Loucy (cell line): Measurements from ENCODE around the gene DYNLT4.

Experiments used
- H2AFZ ChIP-seq: fragments of 200-600 bp; sonication (generic); 2 replicates; pipeline ENCODE4 v1.6.0; 2016; ENCODE audit warnings: antibody characterized with exemption, mild to moderate bottlenecking, low read length, moderate library complexity
- H3F3A ChIP-seq: fragments of 200-600 bp; 2 replicates; pipeline ENCODE4 v1.6.0; 2016; ENCODE audit warnings: antibody characterized with exemption, low read depth, mild to moderate bottlenecking
- H3K27me3 ChIP-seq: fragments of 200-600 bp; sonication (generic); 2 replicates; pipeline ENCODE4 v1.6.1; 2014; ENCODE audit warnings: low read length, mild to moderate bottlenecking; ENCODE audit not compliant: insufficient read depth, poor library complexity, severe bottlenecking
- H3K36me3 ChIP-seq: fragments of 200-600 bp; sonication (generic); 2 replicates; pipeline ENCODE4 v1.6.1; 2016; ENCODE audit warnings: low read length; ENCODE audit not compliant: insufficient read depth
- H3K4me1 ChIP-seq: fragments of 200-600 bp; sonication (generic); 2 replicates; pipeline ENCODE4 v1.5.1; 2014; ENCODE audit warnings: low read length, mild to moderate bottlenecking; ENCODE audit not compliant: insufficient read depth, poor library complexity, severe bottlenecking
- H3K4me2 ChIP-seq: fragments of 200-600 bp; sonication (generic); 2 replicates; pipeline ENCODE4 v1.6.0; 2014; ENCODE audit warnings: antibody characterized with exemption, low read length, low read depth, mild to moderate bottlenecking; ENCODE audit not compliant: poor library complexity, severe bottlenecking
- H3K4me3 ChIP-seq: fragments of 200-600 bp; sonication (generic); 2 replicates; pipeline ENCODE4 v1.5.1; 2014; ENCODE audit warnings: low read length, mild to moderate bottlenecking, mixed read lengths; ENCODE audit not compliant: poor library complexity, severe bottlenecking
- H3K79me2 ChIP-seq: fragments of 200-600 bp; sonication (generic); 2 replicates; pipeline ENCODE4 v1.6.1; 2014; ENCODE audit warnings: low read length; ENCODE audit not compliant: insufficient read depth
- H3K9ac ChIP-seq: fragments of 200-600 bp; sonication (generic); 2 replicates; pipeline ENCODE4 v1.6.0; 2014; ENCODE audit warnings: mild to moderate bottlenecking, low read depth, low read length, moderate library complexity; ENCODE audit not compliant: poor library complexity, severe bottlenecking
- H3K9me2 ChIP-seq: fragments of 200-600 bp; sonication (generic); replicated peaks from 2 replicates; pipeline ENCODE4 v1.6.1; 2016; ENCODE audit warnings: low read depth, low read length, mixed read lengths
- H3K9me3 ChIP-seq: fragments of 200-600 bp; sonication (generic); 2 replicates; pipeline ENCODE4 v1.6.1; 2014; ENCODE audit warnings: mild to moderate bottlenecking, antibody characterized with exemption, low read length, low read depth; ENCODE audit not compliant: insufficient read depth
- H4K20me1 ChIP-seq: fragments of 200-600 bp; sonication (generic); 2 replicates; pipeline ENCODE4 v1.6.0; 2014; ENCODE audit warnings: antibody characterized with exemption, low read length, mild to moderate bottlenecking; ENCODE audit not compliant: insufficient read depth, poor library complexity, severe bottlenecking
- CTCF ChIP-seq: fragments of 200-600 bp; sonication (generic); conservative IDR thresholded peaks from 2 replicates; pipeline ENCODE4 v1.5.1; 2014; ENCODE audit warnings: mild to moderate bottlenecking, antibody characterized with exemption, low read length
- EZH2phosphoT487 ChIP-seq: fragments of 200-600 bp; IDR thresholded peaks from 2 replicates; pipeline ENCODE4 v1.6.1; 2018; ENCODE audit warnings: antibody characterized with exemption, mild to moderate bottlenecking, moderate library complexity, borderline replicate concordance

DYNLT4 gene

GRCh38 chr1:44820328-44821239 lies 13.4 kb upstream of the DYNLT4 start:
- peak overlapping the region; percentile 65 for H3K9ac ChIP-seq
- H3K27me3 ChIP-seq: no peaks in the 10 kb centered on the region
- peak overlapping the region; percentile 75 for H3K4me2 ChIP-seq
- no peaks in the 10 kb centered on the region for H4K20me1 ChIP-seq
- TF ChIP-seq EZH2phosphoT487: no peak
- TF ChIP-seq CTCF: no peak
- H3K4me1 ChIP-seq: peaks cover 5% of the 10 kb centered on the region
- H3K79me2 ChIP-seq: no peaks in the 10 kb centered on the region
- no peaks in the 10 kb centered on the region for H3K36me3 ChIP-seq
- peak overlapping the region; percentile 86 for H2AFZ ChIP-seq
- peak overlapping the region; percentile 62 for H3K4me3 ChIP-seq
- no peaks in the 10 kb centered on the region for H3K9me3 ChIP-seq
- no peaks in the 10 kb centered on the region for H3K9me2 ChIP-seq
- 0 out of 2 replicates have a peak, but pooled peaks cover 2% of the 10 kb centered on the region for H3F3A ChIP-seq

- Histone ChIP-seq H3K9me2 (no peaks in the 10 kb centered on the region), H3K9ac (peak overlapping the region; percentile 65), H3F3A (0 out of 2 replicates have a peak, but pooled peaks cover 2% of the 10 kb centered on the region), H2AFZ (peak overlapping the region; percentile 86), H3K4me3 (peak overlapping the region; percentile 62), H4K20me1 (no peaks in the 10 kb centered on the region), H3K4me1 (peaks cover 5% of the 10 kb centered on the region), H3K36me3 (no peaks in the 10 kb centered on the region), H3K9me3 (no peaks in the 10 kb centered on the region), H3K79me2 (0 out of 2 replicates have a peak, but pooled peaks cover 3% of the 10 kb centered on the region), H3K27me3 (no peaks in the 10 kb centered on the region), H3K4me2 (peak overlapping the region; percentile 75)
- TF ChIP-seq CTCF (peak; percentile 8; the same call in 1 of the 2 replicates), EZH2phosphoT487 (no peak)
Observed at GRCh38 chr1:44819608-44820327, 12.6 kb upstream of the DYNLT4 start.

- H3K9me3 ChIP-seq: no peaks in the 10 kb centered on the region
- H3K9ac ChIP-seq: peak overlapping the region; percentile 65
- no peaks in the 10 kb centered on the region for H4K20me1 ChIP-seq
- H3K9me2 ChIP-seq: no peaks in the 10 kb centered on the region
- H2AFZ ChIP-seq: peak overlapping the region; percentile 86
- H3F3A ChIP-seq: 0 out of 2 replicates have a peak, but pooled peaks cover 2% of the 10 kb centered on the region
- peaks cover 6% of the 10 kb centered on the region for H3K4me1 ChIP-seq
- no peak for TF ChIP-seq EZH2phosphoT487
- TF ChIP-seq CTCF: peak; percentile 32; the same call in 1 of the 2 replicates
- no peaks in the 10 kb centered on the region for H3K27me3 ChIP-seq
- 0 out of 2 replicates have a peak, but pooled peaks cover 4% of the 10 kb centered on the region for H3K79me2 ChIP-seq
- no peaks in the 10 kb centered on the region for H3K36me3 ChIP-seq
- peak overlapping the region; percentile 62 for H3K4me3 ChIP-seq
- peak overlapping the region; percentile 75 for H3K4me2 ChIP-seq
Observed at GRCh38 chr1:44819196-44819607, 12.1 kb upstream of the DYNLT4 start.
